RWPE1 (cell line): ENCODE results near the gene NFIB.

Experiments
- CTCF ChIA-PET: fragments of 350-600 bp; sonication (Branson Sonifier 250); formaldehyde crosslinking; extraction: SDS; loops from one replicate; lab custom pipeline; 2021; lab: Yijun Ruan, JAX
- POLR2A ChIA-PET: fragments of 400-600 bp; formaldehyde crosslinking; extraction: SDS; loops from one replicate; lab custom pipeline; 2020; ENCODE audit warnings: antibody characterized with exemption; ENCODE audit not compliant: low non-redundant PET; lab: Yijun Ruan, JAX
- DNase-seq: peaks from one replicate; pipeline ENCODE4 v3.0.0; 2012; ENCODE audit warnings: low spot score
- H3K27ac ChIP-seq: fragments of 450-650 bp; 2 replicates; pipeline ENCODE4 v1.5.1; 2017
- CTCF ChIP-seq: fragments of 450-650 bp; conservative IDR thresholded peaks from 2 replicates; pipeline ENCODE4 v1.5.1; 2017; ENCODE audit warnings: low read depth, mild to moderate bottlenecking

The NFIB gene

GRCh38 chr9:14308853-14309145 is 5.1 kb downstream of the NFIB start:
- POLR2A ChIA-PET = no interaction called here
- no peak for TF ChIP-seq CTCF
- no peak overlapping the region for H3K27ac ChIP-seq
- CTCF ChIA-PET = interaction anchor here (0.6 to 0.7 kb wide), 2 partner anchors 308 to 1275 kb away, joined by 3 to 4 read pairs; no protein-coding TSS in a partner anchor
- DNase-seq = no peak

DNA sequence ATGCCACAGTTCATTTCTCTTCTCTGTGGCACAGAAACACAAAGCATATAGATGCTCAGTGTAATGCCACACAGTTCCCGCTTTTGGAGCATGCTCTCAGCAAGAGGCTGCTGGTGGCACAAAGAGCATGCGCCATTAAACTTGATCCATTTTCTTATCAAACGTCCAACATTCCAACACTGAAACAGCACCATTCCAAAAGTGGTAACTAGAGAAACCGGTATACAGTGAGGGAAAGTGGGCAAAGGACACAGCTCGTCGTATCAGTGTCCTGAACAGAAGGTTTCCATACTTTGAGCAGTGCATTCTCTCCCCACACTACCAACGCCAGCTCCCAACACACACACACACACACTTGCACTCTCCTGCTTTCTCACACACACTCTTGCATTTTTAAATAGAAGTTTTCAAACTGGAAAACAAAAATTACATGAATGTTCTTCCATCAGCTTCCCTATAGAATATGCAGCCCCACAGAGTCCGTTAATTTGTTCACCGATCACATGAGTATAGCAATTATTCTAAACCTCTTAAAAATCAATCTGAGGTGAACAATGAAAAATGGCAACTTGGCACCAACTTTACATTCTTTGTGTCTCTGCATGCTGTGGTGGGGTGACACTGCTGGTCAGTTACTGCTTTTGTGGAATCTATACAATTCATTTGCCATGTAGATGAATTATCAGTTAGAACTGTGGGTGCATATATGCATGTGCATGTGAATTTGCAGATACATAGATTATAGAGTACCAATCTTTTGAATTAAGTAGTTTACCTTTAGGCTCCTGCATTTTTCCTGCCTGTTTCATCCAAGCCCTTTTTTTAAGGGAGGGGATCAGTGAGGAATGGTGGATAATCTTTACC is 5.7 kb downstream of the NFIB start:
- CTCF ChIA-PET = interaction anchor here (0.6 to 0.7 kb wide), 2 partner anchors 308 to 1275 kb away, joined by 3 to 4 read pairs; no protein-coding TSS in a partner anchor
- no peak overlapping the region for H3K27ac ChIP-seq
- no peak for TF ChIP-seq CTCF
- DNase-seq = no peak
- POLR2A ChIA-PET = no interaction called here

- POLR2A ChIA-PET = no interaction called here
- CTCF ChIA-PET = no interaction called here
- H3K27ac ChIP-seq = no peak overlapping the region
- no peak for TF ChIP-seq CTCF
- DNase-seq = no peak
Observed at GRCh38 chr9:14306672-14307660, 7.0 kb downstream of the NFIB start.

- no peak overlapping the region for H3K27ac ChIP-seq
- POLR2A ChIA-PET = no interaction called here
- no peak for DNase-seq
- CTCF ChIA-PET = no interaction called here
- no peak for TF ChIP-seq CTCF
Observed at GRCh38 chr9:14306188-14306587, 7.8 kb downstream of the NFIB start.

DNA sequence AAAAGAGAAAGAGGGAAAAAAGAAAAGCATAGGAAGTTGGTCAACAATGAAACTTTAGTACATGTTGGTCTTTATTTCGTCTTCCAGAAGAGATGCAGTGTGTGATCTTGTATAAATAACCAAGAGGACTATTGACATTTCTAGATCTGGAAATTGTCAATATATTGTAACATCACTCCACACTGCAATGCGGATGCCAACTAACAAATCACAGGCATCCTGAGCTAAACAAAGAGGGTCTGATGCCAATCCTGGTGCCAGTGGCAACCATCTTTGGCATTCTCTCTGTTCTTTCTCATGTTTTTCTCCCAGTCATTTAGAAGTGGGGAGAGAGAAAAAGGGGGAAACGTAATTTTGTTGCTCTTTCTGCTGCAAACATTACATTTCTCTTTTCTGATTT is 9.7 kb downstream of the NFIB start:
- no peak for TF ChIP-seq CTCF
- ChIA-PET CTCF (interaction anchor here (0.6 to 0.7 kb wide), 2 partner anchors 48 to 50 kb away, joined by 4 to 6 read pairs; no protein-coding TSS in a partner anchor), POLR2A (no interaction called here)
- no peak for DNase-seq
- no peak overlapping the region for H3K27ac ChIP-seq

DNA sequence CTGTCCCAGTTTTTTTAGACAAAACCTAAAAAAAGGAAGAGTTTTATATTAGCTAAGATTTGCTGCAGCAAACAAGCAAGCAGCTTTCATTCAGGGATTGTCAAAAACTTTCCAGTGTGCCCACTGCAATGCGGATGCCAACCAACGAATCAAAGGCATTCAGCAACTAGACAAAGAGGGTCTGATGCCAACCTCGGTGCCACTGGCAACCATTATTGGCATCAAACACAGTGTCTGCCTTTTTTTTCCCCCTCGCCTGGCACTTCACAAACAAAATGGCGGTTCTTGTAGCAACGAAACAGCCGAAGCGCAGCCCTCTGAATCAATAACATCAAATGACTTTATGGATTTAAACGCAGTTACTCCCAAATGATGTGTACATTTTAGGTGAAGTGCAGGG is 10.4 kb downstream of the NFIB start:
- ChIA-PET POLR2A (no interaction called here), CTCF (interaction anchor here (0.7 kb wide), 1 partner anchor 47 kb away, joined by 4 read pairs; no protein-coding TSS in a partner anchor)
- no peak for TF ChIP-seq CTCF
- H3K27ac ChIP-seq = no peak overlapping the region
- DNase-seq = no peak
